COLO668 (cell line): ENCODE data around the gene RGS9BP.
"Not testable (repeated sequence)": the region's sequence is repeated elsewhere in the genome, so short reads cannot be mapped to it uniquely, and the experiment has no call there.

Experiments
- DNase-seq: peaks from one replicate; lab custom pipeline; 2025; ENCODE audit not compliant: unreplicated experiment; lab: John Stamatoyannopoulos, UW

RGS9BP gene

DNA sequence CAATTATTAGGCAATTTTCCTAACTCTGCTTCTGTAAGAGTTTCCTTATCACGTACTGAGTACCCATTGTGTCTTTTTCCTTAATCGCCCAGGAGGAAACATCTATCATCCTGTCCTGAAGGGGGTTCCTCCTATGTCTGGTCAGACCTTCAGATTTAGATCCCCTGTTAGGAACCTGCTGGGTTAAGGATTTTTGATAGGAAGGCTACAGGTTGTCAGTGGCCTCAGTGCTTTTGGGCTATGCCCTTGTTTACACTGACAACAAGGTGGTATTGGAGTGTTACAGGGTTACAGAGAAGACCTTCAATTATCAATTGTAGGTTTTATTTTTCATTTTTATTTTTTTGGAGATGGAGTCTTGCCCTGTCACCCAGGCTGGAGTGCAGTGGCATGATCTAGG lies 19.2 kb downstream of the RGS9BP start:
- not testable (repeated sequence) for DNase-seq

DNA sequence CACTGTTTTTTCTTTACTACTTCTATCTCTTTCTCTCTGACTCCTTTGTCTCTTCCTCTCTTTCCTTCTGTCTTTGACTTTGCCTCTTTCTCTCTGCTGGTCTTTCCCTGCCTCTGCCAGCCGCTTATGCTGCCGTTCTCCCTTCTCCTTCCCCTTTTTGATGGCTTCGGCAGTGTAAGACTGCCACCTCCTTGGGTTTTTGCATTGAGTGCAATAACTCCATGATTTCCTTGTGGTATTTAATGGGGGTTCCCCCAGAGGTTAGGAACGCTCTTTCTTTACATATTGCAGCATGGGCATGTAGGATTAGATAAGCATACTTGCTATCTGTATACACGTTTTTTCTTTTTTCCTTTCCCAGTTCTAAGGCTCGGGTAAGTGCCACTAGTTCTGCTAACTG lies 19.9 kb downstream of the RGS9BP start:
- not testable (repeated sequence) for DNase-seq

DNA sequence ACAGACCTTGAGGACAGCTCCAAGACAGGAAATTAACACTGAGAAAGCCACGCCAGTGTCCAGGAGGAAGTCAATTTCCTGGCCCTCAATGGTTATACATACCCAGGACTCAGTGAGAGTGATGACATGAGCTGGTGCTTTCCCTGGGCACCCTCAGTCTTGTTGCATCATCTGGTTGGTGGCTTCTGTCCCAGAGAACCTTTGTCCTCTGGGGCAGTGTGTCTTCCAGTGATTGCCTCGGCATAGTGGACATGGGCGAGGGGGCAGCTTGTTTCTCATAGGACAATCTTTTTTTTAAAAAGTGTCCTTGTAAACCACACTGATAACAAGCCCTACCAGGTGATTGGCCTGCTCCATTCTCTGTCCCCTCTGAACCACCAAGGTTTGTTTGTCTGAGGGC lies 21.1 kb downstream of the RGS9BP start:
- DNase-seq: not testable (repeated sequence)

DNA sequence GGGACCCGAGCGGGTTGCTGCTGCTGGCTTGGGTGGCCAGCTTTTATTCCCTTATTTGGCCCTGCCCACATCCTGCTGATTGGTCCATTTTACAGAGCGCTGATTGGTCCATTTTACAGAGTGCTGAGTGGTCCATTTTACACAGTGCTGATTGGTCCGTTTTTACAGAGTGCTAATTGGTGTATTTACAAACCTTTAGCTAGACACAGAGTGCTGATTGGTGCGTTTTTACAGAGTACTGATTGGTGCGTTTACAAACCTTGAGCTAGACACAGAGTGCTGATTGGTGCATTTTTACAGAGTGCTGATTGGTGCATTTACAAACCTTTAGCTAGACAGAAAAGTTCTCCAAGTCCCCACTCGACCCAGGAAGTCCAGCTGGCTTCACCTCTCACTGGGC lies 24.5 kb downstream of the RGS9BP start:
- not testable (repeated sequence) for DNase-seq

DNA sequence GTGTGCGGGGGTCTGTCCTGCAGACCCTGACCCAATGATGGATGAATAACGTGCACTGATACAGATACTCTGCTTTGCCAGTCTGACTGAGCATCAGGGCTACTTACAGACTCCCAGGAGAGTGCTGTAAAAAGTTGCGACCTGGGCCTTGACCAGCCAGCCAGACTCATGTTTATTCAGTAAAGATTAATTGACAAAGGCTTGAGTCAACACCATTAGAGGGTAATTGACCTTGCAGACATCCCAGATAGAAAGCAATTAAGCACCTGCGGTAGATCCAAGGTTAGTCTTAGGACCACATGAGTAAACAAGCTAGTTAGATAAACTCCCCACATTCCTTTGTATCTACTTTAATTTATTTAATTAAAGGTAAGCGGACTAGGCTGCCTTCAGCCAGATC lies 26.4 kb downstream of the RGS9BP start:
- DNase-seq: peak; percentile 23

DNA sequence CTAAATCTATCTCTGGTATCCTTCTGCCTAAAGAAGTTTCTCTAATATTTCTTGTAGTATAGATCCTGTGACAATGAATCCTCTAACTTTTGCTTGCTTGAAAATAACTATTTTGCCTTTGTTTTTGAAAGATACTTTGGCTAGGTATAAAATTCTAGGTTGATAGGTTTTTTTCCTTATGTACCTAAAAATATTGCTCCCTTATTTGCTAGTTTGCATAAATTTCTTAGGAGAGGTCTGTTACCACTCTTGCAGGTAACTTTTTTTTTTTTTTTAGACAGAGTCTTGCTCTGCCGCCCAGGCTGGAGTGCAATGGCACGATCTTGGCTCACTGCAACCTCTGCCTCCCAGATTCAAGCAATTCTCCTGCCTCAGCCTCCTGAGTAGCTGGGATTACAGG lies 28.4 kb downstream of the RGS9BP start:
- not testable (repeated sequence) for DNase-seq

DNA sequence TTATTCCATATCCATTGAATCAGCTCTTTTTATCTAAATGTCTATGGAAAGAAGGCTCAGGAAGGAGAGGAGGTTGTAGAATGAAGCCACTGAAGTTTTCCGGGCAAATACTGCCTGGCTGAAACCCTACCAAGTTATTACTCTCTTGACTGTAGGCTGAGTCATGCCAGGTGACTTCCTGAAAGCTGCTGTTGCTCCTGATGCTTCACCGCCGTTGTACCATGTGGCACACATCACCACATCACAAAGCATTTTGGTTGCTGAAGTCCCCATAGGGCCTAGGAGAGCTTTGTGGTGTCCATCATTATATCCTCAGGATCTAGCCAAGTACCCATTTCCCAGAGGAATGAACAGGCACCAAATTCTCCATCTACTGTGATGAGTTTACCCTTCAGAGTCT lies 32.8 kb downstream of the RGS9BP start:
- no peak for DNase-seq

DNA sequence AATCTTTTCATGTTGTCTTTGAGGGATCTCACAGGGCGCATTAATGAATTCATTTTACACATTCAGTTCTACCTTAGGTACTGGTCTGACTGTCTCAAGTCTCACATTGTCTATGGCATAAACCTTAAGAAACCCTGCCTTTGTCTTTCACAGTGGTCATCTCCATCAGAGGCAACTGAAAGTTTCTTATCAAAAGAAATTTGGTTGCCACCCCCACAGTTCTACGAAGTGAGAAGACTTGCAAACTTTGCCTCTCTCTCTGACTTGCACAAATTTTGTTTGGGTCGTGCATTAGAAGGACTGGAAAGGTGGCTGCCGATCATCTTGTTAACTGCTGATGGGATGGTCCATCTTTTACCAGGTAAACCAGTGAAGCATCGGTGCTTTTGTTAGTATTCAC lies 33.4 kb downstream of the RGS9BP start:
- DNase-seq: no peak

DNA sequence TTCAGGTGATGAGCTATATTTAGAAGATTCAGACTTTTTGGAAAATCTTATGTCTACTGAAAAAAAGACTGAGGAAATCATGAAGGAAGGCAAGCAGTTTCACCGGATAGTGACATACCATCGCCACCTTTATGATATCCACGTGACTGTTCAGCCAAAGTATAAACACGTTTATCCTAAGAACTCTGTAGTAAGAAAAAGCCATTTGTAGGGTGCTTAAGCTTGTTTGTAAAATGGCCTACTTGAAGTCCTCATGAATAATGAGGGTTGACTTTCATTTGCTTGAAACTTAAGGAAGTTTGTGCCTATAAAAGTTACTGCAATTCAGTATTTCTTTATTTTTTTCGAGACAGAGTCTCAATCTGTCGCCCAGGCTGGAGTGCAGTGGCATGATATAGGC lies 36.1 kb downstream of the RGS9BP start:
- no peak for DNase-seq

DNA sequence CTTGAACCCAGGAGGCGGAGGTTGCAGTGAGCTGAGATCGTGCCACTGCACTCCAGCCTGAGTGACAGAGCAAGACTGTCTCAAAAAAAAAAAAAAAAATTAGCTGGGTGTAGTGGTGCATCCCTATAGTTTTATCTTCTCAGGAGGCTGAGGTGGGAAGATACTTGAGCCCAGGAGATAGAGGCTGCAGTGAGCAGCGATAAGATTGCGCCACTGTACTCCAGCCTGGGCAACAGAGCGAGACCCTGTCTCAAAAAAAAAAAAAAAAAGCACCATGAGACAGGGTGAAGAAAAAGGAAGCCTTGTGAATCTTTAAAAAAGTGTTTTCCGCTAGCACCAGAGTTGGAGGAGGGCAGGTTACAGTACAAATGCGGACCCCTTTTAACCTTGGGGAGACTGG lies 40.6 kb downstream of the RGS9BP start:
- not testable (repeated sequence) for DNase-seq

DNA sequence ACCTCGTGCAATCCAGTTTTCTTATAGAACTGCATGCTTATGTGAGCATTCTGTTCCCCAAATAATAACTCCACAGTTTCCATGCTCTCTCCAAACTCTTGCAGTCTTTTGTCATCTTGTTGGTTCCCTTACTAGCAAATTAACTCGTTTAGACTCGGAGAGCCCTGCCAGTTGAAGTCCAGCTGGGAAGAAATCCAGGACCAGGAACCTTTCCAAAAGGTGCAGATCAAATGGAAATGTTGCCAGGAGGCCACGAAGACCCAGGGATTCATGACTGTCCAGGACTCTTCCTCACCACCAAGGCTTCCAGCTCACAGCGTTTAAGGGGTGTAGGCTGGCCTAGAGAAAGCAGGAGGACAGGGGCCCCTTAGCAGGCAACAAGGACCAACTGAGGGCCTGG lies 41.8 kb downstream of the RGS9BP start:
- DNase-seq: no peak

DNA sequence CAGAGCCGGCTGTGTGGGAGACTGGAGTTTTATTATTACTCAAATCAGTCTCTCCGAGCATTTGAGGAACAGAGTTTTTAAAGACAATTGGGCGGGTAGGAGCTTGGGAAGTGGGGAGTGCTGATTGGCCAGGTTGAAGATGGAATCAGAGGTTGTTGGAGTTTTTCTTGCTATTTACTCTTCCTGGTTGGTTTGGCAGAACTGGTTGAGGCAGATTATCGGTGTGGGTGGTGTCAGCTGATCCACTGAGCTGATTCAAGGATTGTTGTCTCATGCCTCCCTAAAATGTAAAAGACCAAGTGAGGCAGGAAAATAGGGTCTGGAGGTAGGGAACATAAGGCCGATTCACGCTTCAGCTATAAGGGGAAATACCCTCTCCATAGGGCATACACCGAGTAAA lies 42.6 kb downstream of the RGS9BP start:
- DNase-seq: no peak

DNA sequence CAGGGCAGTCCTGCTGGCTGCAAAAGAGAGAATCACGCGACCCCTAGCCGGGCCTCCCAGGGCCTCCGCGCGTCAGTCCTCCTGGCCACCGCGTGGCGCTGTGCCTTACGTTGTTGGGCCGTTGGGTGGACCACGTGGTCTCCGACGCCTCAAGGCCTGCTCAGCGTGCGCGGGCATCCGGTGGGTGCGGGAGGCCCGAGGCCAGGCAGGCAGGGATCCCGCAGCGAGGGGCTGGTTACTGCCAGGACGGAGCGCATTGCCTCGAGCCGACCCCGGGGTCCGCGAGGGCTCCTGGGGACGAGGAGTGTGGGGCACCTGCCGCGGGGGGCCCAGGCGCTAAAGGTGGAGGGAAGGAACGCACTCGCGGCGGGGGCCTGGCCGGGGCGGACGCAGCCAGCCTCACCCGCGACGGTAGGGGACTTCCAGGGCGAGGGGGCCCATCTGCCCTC lies 44.0 kb downstream of the RGS9BP start, which contains the start of gene TDRD12:
Gene TDRD12 (plus strand): TSS at position 157 of the 449 bp plus-strand sequence. CDS start 306 bp downstream, outside the sequence.
- no peak for DNase-seq

DNA sequence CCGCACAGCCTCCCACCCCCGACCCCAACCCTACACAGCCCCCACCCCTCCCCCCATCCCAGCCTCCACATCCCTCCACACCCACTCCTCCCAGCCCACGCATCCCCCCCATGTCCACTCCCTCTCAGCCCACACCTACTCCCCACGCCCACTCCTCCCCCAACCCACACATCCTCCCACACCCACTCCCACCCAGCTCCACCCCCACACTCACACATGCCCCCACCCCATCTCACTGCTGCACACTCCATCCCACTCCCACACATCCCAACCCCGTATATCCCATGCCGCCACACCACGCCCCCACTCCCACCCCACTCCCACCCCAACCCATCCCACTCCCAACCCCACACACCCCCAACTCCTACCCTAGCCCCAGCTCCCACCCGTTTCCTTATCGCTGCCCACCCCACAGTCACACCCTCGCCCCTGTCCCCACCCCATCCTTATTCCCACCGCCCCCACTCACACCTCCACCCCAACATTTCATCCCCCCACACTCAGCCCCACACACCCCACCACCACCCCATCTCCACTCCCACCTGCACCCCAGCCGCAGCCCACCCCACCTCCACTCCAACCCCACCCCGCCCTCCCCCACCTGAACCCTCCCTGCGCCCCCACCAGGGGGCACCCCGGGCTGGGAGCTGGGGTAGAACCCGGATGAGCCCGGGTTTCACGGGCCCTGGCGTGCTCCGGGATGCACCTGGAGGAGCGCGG lies 44.7 kb downstream of the RGS9BP start:
- no peak for DNase-seq

DNA sequence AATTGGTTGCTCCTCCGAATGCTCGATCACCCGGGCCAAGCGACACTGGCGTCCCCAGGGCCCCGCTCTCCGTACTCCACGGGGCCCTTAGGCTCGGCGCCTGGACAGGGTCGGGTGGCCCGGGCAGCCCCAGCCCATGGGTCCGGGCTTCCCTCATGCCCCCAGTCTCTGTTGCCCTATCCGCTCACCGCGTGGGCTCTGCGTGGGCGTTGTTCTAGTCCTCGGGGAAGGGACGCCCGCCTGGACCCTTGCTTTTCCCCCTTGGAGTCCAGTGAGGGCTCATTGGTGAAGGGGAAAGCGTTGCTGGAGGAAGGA lies 45.2 kb downstream of the RGS9BP start:
- DNase-seq: no peak
